Mucosa of descending colon (tissue), 3 donors: ENCODE measurements around the gene RYR3. TPM values are rescaled to one million over a fixed set of nuclear protein-coding genes. Genes with fewer than 3 reads are reported as not detected.

Experiments
- ATAC-seq: fragments of 200-7000 bp; cut with Tn5 transposase; one replicate; pipeline ENCODE4 v1.9.1; 2020; ENCODE audit warnings: mild to moderate bottlenecking, moderate library complexity
- DNase-seq, 3 donors: peaks; one replicate each; pipeline ENCODE4 v3.0.0-alpha.2; 2020
- H3K36me3 ChIP-seq: fragments of 200-600 bp; one replicate; pipeline ENCODE4 v1.8.0; 2021; ENCODE audit warnings: low read depth, mild to moderate bottlenecking
- H3K4me1 ChIP-seq: fragments of 200-600 bp; one replicate; pipeline ENCODE4 v1.8.0; 2021; ENCODE audit warnings: low read depth, mild to moderate bottlenecking
- H3K4me3 ChIP-seq: fragments of 200-600 bp; one replicate; pipeline ENCODE4 v1.8.0; 2021; ENCODE audit warnings: mild to moderate bottlenecking
- H3K9me3 ChIP-seq: fragments of 200-600 bp; one replicate; pipeline ENCODE4 v1.8.0; 2021; ENCODE audit warnings: mild to moderate bottlenecking
- CTCF ChIP-seq: fragments of 200-600 bp; IDR thresholded peaks from one replicate; pipeline ENCODE4 v1.8.0; 2022; ENCODE audit warnings: antibody characterized with exemption, mild to moderate bottlenecking
- intact Hi-C, 2 donors: fragments of 100-400 bp; cut with DNase I in 1 of 2; cut with micrococcal nuclease in 1 of 2; formaldehyde crosslinking; loops; one replicate each; pipeline versions ENCODE4 v1.11.0 to v1.11.1; 2022; cut with DNase I, micrococcal nuclease
- total RNA-seq, 3 donors: library from RNA; stranded (reverse); fragmentation: NEBNext Ultra II Directional in 2 of 3; extraction: Animal tissue kit (Norgen Biotek cat#: 25700) in 2 of 3; gene quantifications; one replicate each; pipeline versions ENCODE4 v1.2.1 to v1.2.4, GENCODE V29; 2021 to 2023
- donor health status: DM: no; HTN: no; CAD: no; lungs with moderate emphysema.
- donor health status: DM: no; HTN: no; CAD: no.
- donor health status: DM: no; HTN: yes; CAD: no.

Gene RYR3
- total RNA-seq, 3 donors from 2014 or later, result 0.84 to 16.4 (median 1.1) TPM

- Histone ChIP-seq H3K36me3 (no peaks in the 10 kb centered on the region), H3K4me1 (no peaks in the 10 kb centered on the region), H3K9me3 (no peaks in the 10 kb centered on the region), H3K4me3 (no peak overlapping the region)
- TF ChIP-seq CTCF, result no peak
- intact Hi-C loops, result no loop called here
- DNase-seq (no peak), ATAC-seq (no peak)
Observed at GRCh38 chr15:33629647-33630046, 318.9 kb downstream of the RYR3 start.

- ATAC-seq, result no peak
- TF ChIP-seq CTCF, result no peak
- H3K4me3 ChIP-seq, result no peak overlapping the region
- H3K4me1 ChIP-seq, result no peaks in the 10 kb centered on the region
- intact Hi-C loops, result no loop called here
- DNase-seq, result no peak
- no peaks in the 10 kb centered on the region for H3K36me3 ChIP-seq
- H3K9me3 ChIP-seq, result no peaks in the 10 kb centered on the region
Observed at GRCh38 chr15:33636234-33636633, 325.5 kb downstream of the RYR3 start.

- DNase-seq (no peak), ATAC-seq (no peak)
- Histone ChIP-seq H3K9me3 (no peaks in the 10 kb centered on the region), H3K4me1 (no peaks in the 10 kb centered on the region), H3K4me3 (no peak overlapping the region), H3K36me3 (no peaks in the 10 kb centered on the region)
- intact Hi-C loops, result no loop called here
- no peak for TF ChIP-seq CTCF
Observed at GRCh38 chr15:33636958-33637357, 326.2 kb downstream of the RYR3 start.

DNA sequence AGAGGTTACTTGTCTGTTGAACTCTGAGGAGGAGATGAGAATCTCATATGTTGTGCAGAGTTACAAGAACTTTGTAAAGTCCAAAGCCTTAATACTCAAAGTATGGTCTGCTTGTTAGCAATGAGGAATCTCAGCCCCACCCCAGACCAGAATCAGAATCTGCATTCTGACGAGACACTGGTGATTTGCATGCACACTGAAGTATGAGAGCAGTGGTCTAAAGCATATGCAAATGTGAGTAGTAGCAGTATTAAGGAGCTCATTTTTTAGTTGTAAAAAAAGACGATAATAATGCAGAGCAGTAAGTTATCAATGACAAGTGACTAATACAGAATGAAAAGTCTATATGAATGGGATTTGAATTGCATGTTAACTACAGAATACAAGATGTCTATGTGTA is 327.7 kb downstream of the RYR3 start:
- no peak for TF ChIP-seq CTCF
- Histone ChIP-seq H3K9me3 (no peaks in the 10 kb centered on the region), H3K4me3 (no peak overlapping the region), H3K4me1 (no peaks in the 10 kb centered on the region), H3K36me3 (no peaks in the 10 kb centered on the region)
- no peak for DNase-seq
- no peak for ATAC-seq
- intact Hi-C loops, result no loop called here

DNA sequence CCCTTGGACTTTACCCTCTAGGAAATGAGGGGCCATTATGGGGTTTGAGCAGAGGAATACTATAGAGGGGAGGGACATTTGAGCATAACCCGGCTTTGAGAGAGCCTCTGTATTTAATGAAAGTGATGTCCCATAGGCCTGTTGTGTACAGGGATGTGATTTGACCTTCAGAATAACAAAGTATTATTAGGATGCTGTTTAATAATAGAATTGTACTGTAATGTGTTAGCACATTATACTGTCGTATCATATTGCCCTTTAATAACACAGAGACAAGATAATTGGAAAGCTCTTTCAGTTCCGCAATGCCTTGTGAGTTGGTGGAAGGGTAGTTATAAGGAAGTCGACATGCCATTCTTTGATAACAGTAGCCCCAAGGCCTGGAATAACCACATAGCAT is 328.3 kb downstream of the RYR3 start:
- intact Hi-C loops, result no loop called here

More for the DNA sequence above, 328.3 kb downstream of the RYR3 start:
- H3K4me3 ChIP-seq, result no peak overlapping the region
- no peaks in the 10 kb centered on the region for H3K36me3 ChIP-seq
- ATAC-seq (no peak), DNase-seq (no peak)
- no peaks in the 10 kb centered on the region for H3K4me1 ChIP-seq
- no peaks in the 10 kb centered on the region for H3K9me3 ChIP-seq
- TF ChIP-seq CTCF, result no peak
